Measurements from ENCODE around the gene NDUFB3. TPM values are rescaled to one million over a fixed set of nuclear protein-coding genes. Genes with fewer than 3 reads are reported as not detected.

The NDUFB3 gene
- total and polyA plus RNA-seq, 2 donors (not counting 3 experiments of a cell fraction or from before 2014, with no cell fraction given), result 65.6 to 96.7 TPM

DNA sequence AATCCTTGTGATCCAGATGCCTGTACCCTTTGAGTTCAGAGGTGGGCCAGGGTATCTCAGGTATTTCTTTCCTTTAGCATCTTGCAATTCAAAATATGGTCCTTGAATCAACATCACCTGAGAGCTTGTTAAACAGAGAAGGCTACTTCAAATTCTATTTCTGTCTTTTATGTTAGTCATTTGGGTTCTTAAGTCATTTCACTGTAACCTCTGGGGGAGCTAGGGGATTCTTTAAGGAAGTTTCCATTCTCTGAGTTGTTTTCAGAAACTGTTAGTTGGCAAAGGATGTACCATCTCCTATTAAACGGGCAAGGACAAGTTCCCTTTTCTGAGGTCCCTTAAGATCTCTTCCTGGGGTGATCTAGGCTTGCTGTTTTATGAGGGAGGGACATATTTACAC lies 60.7 kb downstream of the NDUFB3 start:
- ChIA-PET CTCF (interaction anchor here (1.5 to 4.8 kb wide), 5 partner anchors 11 to 26 kb away, joined by 6 to 31 read pairs (median 14); no protein-coding TSS in a partner anchor), POLR2A (no interaction called here)
- Histone ChIP-seq H3K4me2 (ENCODE audit: insufficient read depth, low read length) (peak overlapping the region; percentile 92), H3K27ac (ENCODE audit: insufficient read depth, low read depth, low read length) (peak overlapping the region; percentile 99), H3K36me3 (ENCODE audit: control insufficient read depth in 2 of 2, extremely low read depth in 1 of 2, insufficient read depth in 2 of 2, low read length in 2 of 2) (peaks cover 16 to 23% of the 10 kb centered on the region in 2 experiments), H3K9ac (replicated peaks; ENCODE audit: extremely low read depth, insufficient read depth, low read length) (peak overlapping the region; percentile 80), H3K79me2 (ENCODE audit: control insufficient read depth, insufficient read depth, low read length) (peaks cover 68% of the 10 kb centered on the region), H3K4me1 (ENCODE audit: control insufficient read depth, extremely low read depth, insufficient read depth, low read length) (peaks cover 76% of the 10 kb centered on the region), H3K9me3 (replicated peaks; ENCODE audit: control insufficient read depth, insufficient read depth, low read length) (no peaks in the 10 kb centered on the region), H3K4me3 (replicated peaks in 1 of 3; ENCODE audit: insufficient read depth in 1 of 3, low read depth in 1 of 3, low read length in 3 of 3) (peak overlapping the region in 1 of 3 experiments; percentile 47), H3K27me3 (ENCODE audit: control insufficient read depth in 2 of 2, insufficient read depth in 2 of 2, low read length in 2 of 2) (no peaks in the 10 kb centered on the region), H4K20me1 (replicated peaks; ENCODE audit: control insufficient read depth, extremely low read depth, insufficient read depth, low read length) (no peaks in the 10 kb centered on the region), H3K9me1 (replicated peaks; ENCODE audit: control insufficient read depth, extremely low read depth, insufficient read depth, low read length) (no peaks in the 10 kb centered on the region), H2AFZ (ENCODE audit: low read depth, low read length) (no peak overlapping the region)
- intact Hi-C loops (cut with micrococcal nuclease) (no loop called here), dilution Hi-C loops (cut with MboI; ENCODE audit: extremely low pct_ligation_motif_present, low sequenced_read_pairs) (no loop called here)
- TF ChIP-seq EZH2 (IDR thresholded peaks at IDR 0.05; ENCODE audit: borderline replicate concordance, low read depth, low read length, severe bottlenecking) (no peak), POLR2AphosphoS5 (IDR thresholded peaks at IDR 0.05; ENCODE audit: insufficient read depth, low read depth, low read length) (peak; percentile 12)
- DNase-seq (ENCODE audit: low read depth, low spot score), result peak; percentile 67
- peak; percentile 28 for FAIRE-seq
- no TSS peak for BruUV-seq (replicated peaks)

Small RNA genes within 50 kb of the gene (small RNA-seq; reads per million reads assigned to genes)
- not detected for gene RNU6-1206P (ENCODE audit: insufficient read depth, insufficient read length, low read depth, low replicate concordance)

Other genes with a start within 250 kb of the NDUFB3 start
- 79.7 and 92.4 TPM in 2 replicates for gene CLK1, start 207.3 kb upstream of the NDUFB3 start, total RNA-seq
- gene CLK1, start 207.3 kb upstream of the NDUFB3 start, polyA plus RNA-seq, result 33.1 and 61.4 TPM in 2 replicates
- 25.0 and 28.7 TPM in 2 replicates for gene PPIL3, start 182.9 kb upstream of the NDUFB3 start, total RNA-seq
- gene PPIL3, start 182.9 kb upstream of the NDUFB3 start, polyA plus RNA-seq, result 22.1 and 27.1 TPM in 2 replicates
- gene NIF3L1, start 182.6 kb upstream of the NDUFB3 start, total RNA-seq, result 14.9 and 16.3 TPM in 2 replicates
- 31.9 and 37.5 TPM in 2 replicates for gene NIF3L1, start 182.6 kb upstream of the NDUFB3 start, polyA plus RNA-seq
- 34.0 and 45.4 TPM in 2 replicates for gene ORC2, start 108.3 kb upstream of the NDUFB3 start, total RNA-seq
- gene ORC2, start 108.3 kb upstream of the NDUFB3 start, polyA plus RNA-seq, result 2.8 and 4.2 TPM in 2 replicates
- gene HYCC2, start 330 bp upstream of the NDUFB3 start, total RNA-seq, result 20.3 and 21.2 TPM in 2 replicates
- 2.4 and 3.0 TPM in 2 replicates for gene HYCC2, start 330 bp upstream of the NDUFB3 start, polyA plus RNA-seq
- gene CFLAR, start 44.2 kb downstream of the NDUFB3 start, total RNA-seq, result 222 and 260 TPM in 2 replicates
- 85.5 and 104 TPM in 2 replicates for gene CFLAR, start 44.2 kb downstream of the NDUFB3 start, polyA plus RNA-seq
- 31.1 and 37.6 TPM in 2 replicates for gene CASP10, start 111.1 kb downstream of the NDUFB3 start, total RNA-seq
- gene CASP10, start 111.1 kb downstream of the NDUFB3 start, polyA plus RNA-seq, result 15.7 and 16.4 TPM in 2 replicates
- 5.8 and 8.8 TPM in 2 replicates for gene CASP8, start 188.5 kb downstream of the NDUFB3 start, total RNA-seq
- gene CASP8, start 188.5 kb downstream of the NDUFB3 start, polyA plus RNA-seq, result 3.5 and 5.3 TPM in 2 replicates